Measurements from ENCODE around the gene APBB2. TPM values are rescaled to one million over a fixed set of nuclear protein-coding genes. Genes with fewer than 3 reads are reported as not detected.

Gene APBB2
- total and polyA plus RNA-seq, 2 of the 4 experiments (the other 2 are of a cell fraction) = 47.9 to 75.5 TPM

GRCh38 chr4:41184009-41184408 lies 30.3 kb downstream of the APBB2 start:
- ChIA-PET POLR2A (ENCODE audit: unreplicated experiment) (no interaction called here), CTCF (no interaction called here)
- H3K27me3 ChIP-seq (ENCODE audit: control insufficient read depth, insufficient read depth, low read length) = no peaks in the 10 kb centered on the region

More at GRCh38 chr4:41184009-41184408, 30.3 kb downstream of the APBB2 start:
- no TSS peak for BruUV-seq (replicated peaks)
- H3K14ac ChIP-seq (replicated peaks; ENCODE audit: low read depth, low read length) = no peak overlapping the region
- in situ Hi-C loops (cut with MboI; ENCODE audit: low sequenced_read_pairs) (no loop called here), dilution Hi-C loops (cut with HindIII; ENCODE audit: low sequenced_read_pairs, unreplicated experiment) (no loop called here), intact Hi-C loops (cut with micrococcal nuclease) (no loop called here)
- no peak overlapping the region for H3K4me3 ChIP-seq (ENCODE audit: insufficient read depth, low read depth, low read length)
- H3K9me3 ChIP-seq (ENCODE audit: control insufficient read depth, insufficient read depth, low read length) = no peaks in the 10 kb centered on the region
- H2AK9ac ChIP-seq (replicated peaks; ENCODE audit: low read depth, low read length, poor library complexity) = no peak overlapping the region
- TF ChIP-seq POLR2A (IDR thresholded peaks at IDR 0.05; ENCODE audit: low read depth, low read length) (no peak), CHD1 (IDR thresholded peaks at IDR 0.05; ENCODE audit: low read depth, low read length) (no peak), MAFK (IDR thresholded peaks at IDR 0.05; ENCODE audit: low read depth, low read length) (no peak), MXI1 (IDR thresholded peaks at IDR 0.05; ENCODE audit: borderline replicate concordance, low read depth, low read length) (no peak), MAZ (IDR thresholded peaks at IDR 0.05; ENCODE audit: borderline replicate concordance, low read depth, low read length) (no peak), SMC3 (IDR thresholded peaks at IDR 0.05; ENCODE audit: low read depth, low read length) (no peak), BHLHE40 (IDR thresholded peaks at IDR 0.05; ENCODE audit: low read depth, low read length) (no peak), RCOR1 (IDR thresholded peaks at IDR 0.05; ENCODE audit: insufficient replicate concordance, low read length) (no peak), USF2 (IDR thresholded peaks at IDR 0.05; ENCODE audit: low read depth, low read length) (no peak), ELK1 (IDR thresholded peaks at IDR 0.05; ENCODE audit: borderline replicate concordance, low read depth, low read length) (no peak)
- peaks cover 4% of the 10 kb centered on the region for H3K4me1 ChIP-seq (ENCODE audit: control insufficient read depth, insufficient read depth, low read length)
- H3K9ac ChIP-seq (ENCODE audit: low read depth, low read length) = no peak overlapping the region
- H4K5ac ChIP-seq (ENCODE audit: low read depth, low read length) = no peak overlapping the region
- no peak overlapping the region for H4K91ac ChIP-seq (ENCODE audit: insufficient read depth, low read depth, low read length)
- H3K9me1 ChIP-seq (ENCODE audit: insufficient read depth, low read length) = peaks cover 2% of the 10 kb centered on the region
- no peak overlapping the region for H2BK120ac ChIP-seq (ENCODE audit: low read depth, low read length)
- H3K27ac ChIP-seq (ENCODE audit: insufficient read depth, low read length) = no peak overlapping the region
- no peak overlapping the region for H2AFZ ChIP-seq (replicated peaks; ENCODE audit: low read length, poor library complexity)
- DNase-seq (no peak), ATAC-seq (ENCODE audit: low read depth) (no peak)
- no peak overlapping the region for H3K18ac ChIP-seq (ENCODE audit: low read depth, low read length)
- H3K4me2 ChIP-seq (ENCODE audit: low read depth, low read length) = no peak overlapping the region
- H3K79me1 ChIP-seq (ENCODE audit: low read depth in 1 of 2, low read length in 2 of 2) = peaks cover 25 to 67% of the 10 kb centered on the region in 2 experiments
- H4K20me1 ChIP-seq (ENCODE audit: insufficient read depth, low read length) = peaks cover 7% of the 10 kb centered on the region; the same call in 1 of the 2 replicates
- H2BK20ac ChIP-seq (ENCODE audit: low read depth, low read length) = no peak overlapping the region
- no peak overlapping the region for H2BK15ac ChIP-seq (ENCODE audit: low read depth, low read length)
- no peak overlapping the region for H3K23ac ChIP-seq (ENCODE audit: low read depth, low read length)
- H3K4ac ChIP-seq (ENCODE audit: low read depth, low read length) = 0 out of 2 replicates have a peak overlapping the region, but pooled peaks have one; percentile 9
- H2BK5ac ChIP-seq (ENCODE audit: low read depth, low read length, poor library complexity, severe bottlenecking) = no peak overlapping the region
- no CpG with 5 or more reads among the region's 5 CpGs for WGBS, 2 experiments (ENCODE audit: extremely low coverage in 2 of 2, insufficient read length in 1 of 2)
- no peak overlapping the region for H4K8ac ChIP-seq (ENCODE audit: low read depth in 2 of 2, low read length in 2 of 2)
- H3K36me3 ChIP-seq (ENCODE audit: control insufficient read depth, insufficient read depth, low read length) = no peaks in the 10 kb centered on the region
- no peak overlapping the region for H2AK5ac ChIP-seq (ENCODE audit: low read depth, low read length)
- no peak overlapping the region for H3K56ac ChIP-seq (ENCODE audit: extremely low read depth, insufficient read depth, low read length)

All from IMR-90 (cell line).